Stimulated activated CD8-positive, alpha-beta memory T cell treated with anti-CD3 and anti-CD28 coated beads, Interleukin-12 subunit alpha, Interleukin-12 subunit beta, amount 100 ng/mL, for 4 hours (primary cell): ENCODE measurements around the gene FAM210B.
"Not testable (repeated sequence)": the region's sequence is repeated elsewhere in the genome, so short reads cannot be mapped to it uniquely, and the experiment has no call there.

Source experiments
- DNase-seq: peaks from one replicate; pipeline ENCODE4 v3.0.0-alpha.2; 2020; ENCODE audit warnings: low read depth

The FAM210B gene, protein sequence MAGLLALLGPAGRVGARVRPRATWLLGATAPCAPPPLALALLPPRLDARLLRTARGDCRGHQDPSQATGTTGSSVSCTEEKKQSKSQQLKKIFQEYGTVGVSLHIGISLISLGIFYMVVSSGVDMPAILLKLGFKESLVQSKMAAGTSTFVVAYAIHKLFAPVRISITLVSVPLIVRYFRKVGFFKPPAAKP

GRCh38 chr20:56358600-56359211 is at the start of gene FAM210B:
TSS of gene FAM210B (plus strand) at chr20:56358974. CDS start at chr20:56359006, 32 bp downstream.
- peak; percentile 68 for DNase-seq

DNA sequence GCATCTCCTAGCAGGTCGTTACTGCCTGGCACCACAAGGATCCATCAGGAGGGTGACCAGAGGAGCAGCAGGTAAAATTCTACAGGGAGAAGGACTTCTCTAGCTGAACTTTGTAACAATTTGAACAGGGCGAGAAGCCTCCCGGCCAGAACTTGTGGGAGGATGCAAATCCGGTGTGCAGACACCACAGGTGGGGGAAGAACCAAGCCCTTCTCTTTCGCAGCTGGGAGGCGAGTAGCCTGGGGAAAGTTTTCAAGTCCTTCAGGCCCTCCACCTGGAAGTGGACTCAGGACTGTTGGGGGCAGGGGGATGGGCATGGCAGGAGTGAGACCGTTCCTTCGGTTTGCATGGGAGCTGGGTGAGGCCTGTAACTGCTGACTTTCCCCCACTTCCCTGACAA is 42.7 kb upstream of the FAM210B start:
- DNase-seq, result no peak

DNA sequence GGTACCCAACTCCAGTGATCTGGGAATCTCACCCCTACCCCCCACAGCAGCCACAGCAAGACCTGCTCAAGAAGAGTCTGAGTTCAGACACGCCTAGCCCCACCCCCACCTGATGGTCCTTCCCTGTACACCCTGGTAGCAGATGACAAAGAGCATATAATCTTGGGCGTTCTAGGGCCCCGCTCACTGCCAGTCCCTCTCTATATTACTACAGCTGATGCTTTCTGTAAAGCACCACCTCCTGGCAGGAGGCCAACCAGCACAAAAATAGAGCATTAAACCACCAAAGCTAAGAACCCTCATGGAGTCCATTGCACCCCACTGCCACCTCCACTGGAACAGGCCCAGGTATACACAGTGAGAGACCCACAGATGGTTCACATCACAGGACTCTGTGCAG is 42.3 kb upstream of the FAM210B start:
- DNase-seq, result no peak

- no peak for DNase-seq
These were observed 36.1 kb upstream of the FAM210B start for GRCh38 chr20:56322681-56323080.

DNA sequence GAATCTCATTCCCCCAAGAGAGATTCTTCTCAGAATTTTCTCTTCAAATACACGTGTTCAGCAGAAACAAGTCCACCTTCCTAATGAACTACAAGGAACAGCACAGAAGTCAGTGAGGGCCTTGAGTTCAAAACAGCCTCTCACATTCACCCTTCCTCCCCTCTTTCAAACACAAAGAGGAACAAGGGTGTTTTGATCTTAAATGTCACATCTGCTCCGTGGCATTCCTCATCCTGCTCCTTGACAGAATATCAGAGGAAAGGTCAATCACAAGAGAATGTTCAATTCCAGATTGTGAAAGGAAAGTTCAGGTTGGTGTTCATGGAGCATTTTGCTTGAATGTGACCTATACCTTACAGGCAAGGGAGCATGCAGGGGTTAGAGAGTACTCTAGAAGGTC is 35.6 kb upstream of the FAM210B start:
- DNase-seq, result no peak

GRCh38 chr20:56323656-56324055 is 35.1 kb upstream of the FAM210B start:
- no peak for DNase-seq

DNA sequence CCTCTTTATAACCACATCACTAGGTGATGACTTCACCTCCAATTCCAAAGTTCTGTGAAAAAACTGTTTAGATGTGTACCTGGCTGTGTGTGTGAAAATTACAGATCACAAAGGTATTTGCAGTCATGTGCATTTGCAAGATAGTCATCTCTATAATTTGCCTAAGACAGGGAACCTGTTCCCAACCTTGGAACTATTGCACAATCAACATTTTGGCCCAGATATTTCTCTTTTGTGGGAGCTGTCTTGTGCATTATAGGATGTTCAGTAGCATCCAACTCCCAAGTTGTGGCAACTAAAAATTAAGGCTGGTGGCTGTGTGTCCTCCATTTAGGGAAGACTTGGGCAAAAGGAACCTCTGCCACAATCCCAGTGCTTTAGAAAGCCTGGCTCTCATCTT is 34.0 kb upstream of the FAM210B start:
- no peak for DNase-seq

DNA sequence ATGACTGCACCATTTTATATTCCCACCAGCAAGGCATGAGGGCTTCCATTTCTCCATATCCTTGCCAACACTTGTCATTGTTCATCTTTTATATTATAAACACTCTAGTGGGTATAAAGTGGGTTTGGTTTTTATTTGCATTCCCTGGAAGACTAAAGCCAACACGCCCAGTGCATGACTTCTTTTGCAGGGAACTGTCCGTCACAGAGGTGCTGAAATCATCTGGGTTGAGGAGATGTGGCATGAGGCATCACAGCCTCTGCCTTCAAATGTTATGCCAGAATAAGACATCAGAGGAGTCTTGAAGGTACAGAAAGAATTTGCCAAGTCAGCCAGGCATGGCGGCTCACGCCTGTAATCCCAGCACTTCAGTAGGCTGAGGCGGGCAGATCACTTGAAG is 29.9 kb upstream of the FAM210B start:
- no peak for DNase-seq

DNA sequence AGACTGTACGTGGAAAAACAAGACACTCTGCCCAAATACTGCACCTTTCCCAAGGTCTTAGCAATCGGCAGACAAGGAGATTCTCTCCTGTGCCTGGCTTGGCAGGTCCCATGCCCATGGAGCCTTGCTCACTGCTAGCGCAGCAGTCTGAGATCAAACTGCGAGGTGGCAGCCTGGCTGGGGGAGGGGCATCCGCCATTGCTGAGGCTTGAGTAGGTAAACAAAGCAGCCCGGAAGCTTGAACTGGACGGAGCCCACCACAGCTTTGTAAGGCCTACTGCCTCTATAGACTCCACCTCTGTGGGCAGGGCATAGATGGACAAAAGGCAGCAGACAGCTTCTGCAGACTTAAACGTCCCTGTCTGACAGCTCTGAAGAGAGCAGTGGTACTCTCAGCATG is 22.1 kb upstream of the FAM210B start:
- not testable (repeated sequence) for DNase-seq

- DNase-seq, result no peak
These were observed 16.0 kb upstream of the FAM210B start for GRCh38 chr20:56342783-56343182.

DNA sequence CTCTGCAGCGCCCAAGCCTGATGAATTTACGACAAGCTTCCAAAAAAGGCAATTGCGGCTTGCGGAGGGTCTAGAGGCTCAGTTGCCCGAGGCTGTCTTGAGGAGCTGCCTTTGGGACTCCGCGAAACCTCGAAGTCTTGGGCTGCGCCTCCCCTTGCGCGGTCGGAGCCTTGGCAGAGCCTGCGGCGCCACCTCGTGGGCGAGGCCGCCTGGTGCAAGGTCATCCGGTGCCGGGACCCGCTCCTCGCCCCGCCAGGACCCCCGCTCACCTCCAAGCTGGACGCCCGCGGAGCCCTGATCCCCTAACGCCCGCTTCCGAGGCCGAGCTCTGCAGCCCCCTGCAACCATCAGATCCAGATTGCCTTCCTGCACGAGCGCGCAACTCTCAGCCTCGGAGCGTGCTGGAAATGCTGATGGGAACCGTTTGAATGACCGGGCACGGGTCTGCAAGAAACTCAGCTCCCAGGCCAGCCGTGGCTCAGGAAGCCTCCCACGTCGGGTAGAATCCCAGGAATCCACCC is 14.9 kb upstream of the FAM210B start:
- no peak for DNase-seq

- DNase-seq, result no peak
These were observed 12.9 kb upstream of the FAM210B start for GRCh38 chr20:56345911-56346310.

DNA sequence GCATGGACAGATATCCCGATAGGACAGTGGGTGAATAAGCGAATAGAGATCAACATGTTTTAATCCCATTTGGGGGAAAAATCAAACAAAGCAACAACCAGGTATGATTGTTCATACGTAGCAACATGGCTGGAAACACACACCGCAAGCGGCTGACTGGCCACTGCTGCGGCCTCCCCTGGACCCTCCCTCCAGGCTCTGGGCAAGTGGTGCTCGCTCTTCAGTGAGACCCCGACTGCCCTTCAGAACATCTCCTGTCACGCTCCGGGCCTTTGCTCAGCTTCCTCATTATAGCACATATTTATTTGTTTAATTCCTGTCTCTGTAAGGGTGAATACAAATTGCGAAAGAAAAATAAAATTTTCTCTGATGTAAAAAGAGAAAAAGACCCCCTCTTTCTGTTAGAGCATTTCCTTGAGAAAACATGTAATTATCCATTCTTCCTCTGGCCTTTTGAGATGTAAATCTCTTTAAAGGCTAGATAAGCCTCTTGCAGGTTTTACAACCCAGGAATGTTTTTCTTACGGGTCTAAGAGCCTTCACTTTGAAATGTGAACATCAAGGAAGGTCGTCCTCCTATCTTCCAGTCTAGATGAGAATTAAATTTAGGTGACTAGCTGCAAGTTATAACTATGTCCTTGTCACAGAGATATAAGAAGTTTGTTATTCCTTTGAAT is 11.0 kb upstream of the FAM210B start:
- no peak for DNase-seq

DNA sequence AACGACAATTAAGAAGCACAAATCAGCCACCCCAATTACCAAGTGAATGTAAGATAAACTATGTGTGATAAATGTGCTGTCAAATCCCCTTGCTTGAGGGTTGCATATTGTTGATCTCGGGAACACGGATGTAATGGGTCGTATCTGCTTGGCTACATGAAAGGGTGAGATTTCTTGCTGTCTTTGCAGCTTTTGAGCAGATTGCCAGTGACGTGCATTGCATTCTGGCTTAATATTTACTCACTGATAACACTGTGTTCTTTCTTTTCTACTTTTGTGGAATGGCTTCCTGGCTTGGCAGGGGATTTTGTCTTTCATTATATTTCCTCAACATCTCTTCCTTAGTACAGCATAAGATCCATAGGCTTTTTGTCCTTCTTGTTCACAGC is 10.5 kb upstream of the FAM210B start:
- DNase-seq, result no peak

DNA sequence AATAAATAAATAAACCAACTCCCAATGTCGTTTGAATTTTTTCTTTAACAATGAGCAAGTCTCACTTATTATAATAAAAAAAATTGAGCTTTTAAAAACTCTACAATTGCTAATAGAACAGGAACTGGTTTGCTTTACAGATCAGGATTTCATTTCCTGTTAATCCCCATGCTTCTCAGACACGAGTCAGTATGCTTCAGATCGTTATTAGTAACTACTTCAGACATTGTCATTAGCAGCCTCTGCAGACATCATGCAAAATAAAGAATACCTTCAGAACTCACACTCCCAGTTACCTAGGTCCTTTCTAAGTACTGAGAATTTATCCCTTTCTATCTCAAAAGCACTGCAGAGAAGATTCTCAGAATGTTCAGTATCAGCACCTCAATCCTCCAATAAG is 10.0 kb upstream of the FAM210B start:
- no peak for DNase-seq

GRCh38 chr20:56350842-56351241 is 7.9 kb upstream of the FAM210B start:
- no peak for DNase-seq

GRCh38 chr20:56352345-56353055 is 6.3 kb upstream of the FAM210B start:
- no peak for DNase-seq

DNA sequence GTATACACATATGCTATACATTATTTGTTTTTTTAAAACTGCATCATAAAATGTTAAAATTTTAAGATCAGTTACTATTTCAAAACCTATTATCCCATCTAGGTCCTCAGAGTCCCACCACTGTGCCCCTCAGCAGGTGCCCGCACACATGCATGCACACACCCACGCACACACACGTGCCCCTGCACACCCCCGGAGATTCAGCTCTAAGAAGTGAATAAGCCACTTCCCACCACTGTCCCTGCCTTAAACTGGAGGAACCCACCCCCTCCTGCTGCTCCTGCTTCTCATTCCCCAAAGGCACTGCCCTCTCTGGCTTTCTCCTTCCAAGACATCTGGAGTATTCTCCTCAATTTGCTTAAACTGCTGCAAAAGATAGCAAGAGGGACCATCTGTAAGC is 5.4 kb upstream of the FAM210B start:
- no peak for DNase-seq

DNA sequence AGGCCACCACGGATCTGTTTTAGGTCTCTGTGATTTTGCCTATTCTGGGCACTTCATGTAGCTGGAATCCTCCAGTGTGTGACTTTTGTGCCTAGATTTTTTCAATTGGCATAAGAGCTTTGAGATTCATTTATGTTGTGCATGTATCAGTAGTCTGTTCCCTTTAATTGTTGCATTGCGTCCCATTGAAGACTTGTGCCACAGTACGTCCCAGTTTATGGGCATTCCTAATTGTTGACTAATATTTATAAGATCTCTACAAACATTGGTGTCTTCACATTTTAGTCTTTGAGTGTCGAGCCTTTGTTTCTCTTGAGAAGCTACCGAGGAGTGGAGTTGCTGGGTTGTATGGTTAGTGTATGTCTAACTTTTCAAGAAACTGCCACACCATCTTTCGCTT is 704 bp upstream of the FAM210B start:
- no peak for DNase-seq

GRCh38 chr20:56359212-56360132 is 698 bp downstream of the FAM210B start:
- no peak for DNase-seq

DNA sequence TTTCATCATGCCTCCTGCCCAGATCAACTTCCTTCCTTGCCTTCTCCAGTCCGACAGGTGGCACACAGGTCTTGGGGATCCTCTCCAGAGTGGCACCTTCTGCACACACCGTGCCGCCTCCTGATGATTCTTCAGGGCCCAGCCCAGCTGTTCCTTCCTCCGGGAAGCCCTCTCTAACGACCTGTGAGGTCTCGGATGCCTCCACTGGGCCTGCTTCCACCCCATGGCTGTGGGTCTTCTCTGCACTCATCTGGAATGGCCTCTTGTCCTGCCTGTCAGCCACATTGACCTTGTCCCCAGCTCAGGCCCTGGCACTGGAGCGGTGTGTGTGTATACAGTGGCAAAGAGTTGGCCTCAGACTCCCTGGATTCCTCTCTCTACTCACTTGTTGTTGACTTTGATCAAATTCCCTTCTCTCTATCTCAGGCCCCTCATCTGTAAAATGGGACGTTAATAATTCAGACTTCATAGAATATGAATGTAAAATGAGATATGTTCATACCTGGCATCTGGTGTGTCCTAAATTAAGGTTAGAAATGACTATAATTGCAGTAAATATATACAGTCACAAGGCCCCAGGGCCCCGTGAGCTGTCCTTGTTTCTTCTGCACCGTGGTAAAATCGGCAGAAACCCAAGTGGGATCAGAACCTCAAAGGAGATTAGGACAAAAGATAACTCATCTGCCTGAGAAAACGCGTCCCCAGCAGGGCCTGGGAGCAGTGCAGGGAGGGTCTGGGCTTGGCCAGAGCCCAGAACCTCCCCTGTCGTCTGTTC is 1.5 kb downstream of the FAM210B start:
- no peak for DNase-seq
